Stimulated activated CD8-positive, alpha-beta memory T cell treated with anti-CD3 and anti-CD28 coated beads, Interleukin-15, amount 100 ng/mL, for 4 hours (primary cell): Measurements from ENCODE around the gene PTPRE.

Source experiments
- DNase-seq, 2 donors: peaks; one replicate each; pipeline ENCODE4 v3.0.0-alpha.2; 2020; ENCODE audit warnings: low read depth in 2 of 2

PTPRE gene

GRCh38 chr10:127980898-127981297 lies 74.0 kb downstream of the PTPRE start:
- no peak for DNase-seq

- no peak for DNase-seq
Measured at GRCh38 chr10:127982601-127983000, 75.7 kb downstream of the PTPRE start.

DNA sequence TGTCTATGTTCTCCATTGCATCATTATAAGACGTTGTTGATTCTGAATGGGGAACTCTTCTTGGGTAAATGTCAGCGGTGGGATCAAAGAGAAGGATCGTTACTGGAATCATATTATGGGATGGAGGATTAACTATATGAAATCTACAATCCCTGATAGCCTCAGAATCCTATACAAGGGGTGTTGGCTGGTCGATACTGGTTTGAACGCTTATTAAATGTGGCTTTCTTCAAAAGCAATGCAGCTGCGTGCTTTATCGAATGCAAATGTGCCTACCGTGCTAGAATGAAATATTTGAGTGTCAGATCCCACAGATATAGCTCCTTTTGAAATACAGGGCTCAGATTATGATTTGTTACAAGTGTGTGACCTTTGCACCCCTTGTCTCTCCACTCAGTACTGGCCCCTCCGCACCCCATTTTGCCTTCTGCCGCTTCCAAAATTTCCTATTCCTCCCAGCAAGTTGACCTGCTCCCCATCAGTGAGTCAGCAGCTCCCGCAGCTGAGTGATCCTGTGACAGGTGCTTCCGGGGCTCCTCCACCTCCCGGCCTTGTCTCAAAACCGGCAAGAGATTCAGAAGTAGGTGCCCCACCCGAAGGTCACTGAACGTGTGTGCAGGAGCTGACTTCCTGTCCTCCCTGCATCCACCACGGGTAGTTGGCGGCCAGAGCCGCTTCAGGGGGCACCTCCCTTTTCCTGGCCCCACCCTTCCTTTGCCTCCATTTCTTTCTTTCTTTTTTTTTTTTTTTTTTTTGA lies 76.6 kb downstream of the PTPRE start:
- DNase-seq = no peak

DNA sequence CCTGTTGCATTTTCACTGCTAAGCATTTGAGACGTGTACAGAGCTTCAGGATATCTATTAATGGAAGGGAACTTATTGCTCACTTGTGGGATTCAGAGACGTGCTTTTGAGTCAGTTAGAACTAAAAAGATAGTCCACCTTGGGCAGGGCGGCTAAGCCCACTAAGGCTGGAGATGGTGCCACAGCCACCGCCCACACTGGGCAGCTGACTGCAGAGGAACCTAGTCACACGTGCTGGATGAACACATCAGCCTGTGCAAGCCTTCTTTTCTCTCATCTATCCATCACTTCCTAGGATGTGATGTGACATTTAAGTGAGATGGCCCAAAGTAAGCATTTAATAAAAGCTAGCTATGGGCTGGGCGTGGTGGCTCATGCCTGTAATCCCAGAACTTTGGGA lies 78.0 kb downstream of the PTPRE start:
- DNase-seq = no peak

- DNase-seq = no peak
Measured at GRCh38 chr10:127986531-127987466, 79.9 kb downstream of the PTPRE start.

DNA sequence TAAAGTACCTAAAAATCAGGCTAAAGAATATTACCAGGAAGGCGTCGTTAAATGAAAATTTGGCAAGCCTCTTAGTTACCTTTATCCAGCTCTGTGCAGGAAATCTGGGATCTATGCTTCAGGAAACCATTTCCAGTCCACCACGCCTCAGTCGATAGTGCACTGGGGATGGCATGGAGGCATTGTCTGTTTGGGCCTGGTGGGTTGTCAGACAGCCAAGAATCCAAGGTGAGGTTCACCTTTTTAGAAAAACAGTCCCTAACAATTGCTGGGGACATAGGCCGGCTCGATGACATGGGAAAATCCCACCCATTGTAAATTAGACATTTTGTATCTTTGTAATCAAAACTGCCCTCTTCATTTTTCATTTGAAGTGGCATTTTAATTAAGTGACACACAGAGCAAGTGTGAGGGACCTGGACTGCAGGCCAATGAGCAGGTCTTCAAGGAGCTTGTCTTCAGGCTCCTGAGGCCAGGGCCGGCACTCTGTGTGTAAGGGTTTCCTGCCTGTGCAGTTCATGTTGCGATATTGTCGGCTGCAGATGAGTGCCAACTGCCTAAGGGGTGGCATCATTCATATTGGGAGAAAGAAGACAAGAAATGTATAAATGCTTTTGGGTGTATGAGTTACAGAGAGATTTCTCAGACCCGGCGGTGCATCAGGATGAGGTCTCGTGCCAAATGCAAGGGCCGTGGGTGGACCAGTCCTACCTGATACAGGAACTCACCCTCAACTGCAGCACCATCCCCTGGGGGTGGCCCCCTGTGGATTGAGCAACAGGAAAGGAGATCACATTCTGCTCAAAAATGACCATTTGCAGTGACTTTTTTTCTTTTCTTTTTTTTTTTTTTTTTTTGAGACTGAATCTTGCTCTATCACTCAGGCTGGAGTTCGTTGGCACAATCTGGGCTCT lies 80.8 kb downstream of the PTPRE start:
- DNase-seq = no peak

GRCh38 chr10:127989481-127990012 lies 82.6 kb downstream of the PTPRE start:
- DNase-seq = no peak

- peak in 1 of 2 donors; percentile 11 for DNase-seq
Measured at GRCh38 chr10:127990132-127990788, 83.4 kb downstream of the PTPRE start.

GRCh38 chr10:127990846-127991542 lies 84.1 kb downstream of the PTPRE start:
- DNase-seq = peak; percentile 19 to 54

- DNase-seq = no peak
Measured at GRCh38 chr10:127991543-127992255, 84.8 kb downstream of the PTPRE start.

- no peak for DNase-seq
Measured at GRCh38 chr10:127992376-127992775, 85.5 kb downstream of the PTPRE start.

DNA sequence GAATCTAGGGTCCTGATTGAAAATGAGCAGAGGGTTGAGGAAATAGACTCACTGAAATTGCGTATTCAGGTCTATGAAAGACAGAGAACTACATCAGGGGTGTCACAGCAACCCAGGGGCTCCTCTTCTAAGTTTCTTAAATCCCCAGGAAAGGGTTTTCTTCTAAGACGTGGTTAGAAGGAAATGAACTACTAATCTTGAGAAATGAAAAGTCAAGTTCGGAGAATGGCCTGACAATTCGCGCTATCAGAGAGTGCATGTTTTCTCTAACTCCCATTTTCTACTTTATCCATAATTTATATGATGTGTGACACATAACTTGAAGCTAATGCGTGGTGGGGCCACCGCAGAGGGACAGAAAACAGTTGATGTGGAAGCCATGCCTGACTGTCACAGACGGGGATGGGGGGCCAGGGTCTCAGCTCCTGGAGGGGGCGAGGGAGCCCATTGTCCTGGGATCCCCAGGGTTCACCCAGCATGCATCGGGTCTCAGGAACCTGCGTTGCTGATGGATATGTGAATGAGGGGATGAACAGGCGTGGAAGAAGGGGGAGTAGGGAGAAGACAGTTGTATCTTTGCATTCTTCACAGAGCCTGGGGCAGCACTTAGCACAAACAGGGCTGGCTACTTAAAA lies 86.3 kb downstream of the PTPRE start:
- DNase-seq = no peak

- DNase-seq = no peak
Measured at GRCh38 chr10:127995939-127996338, 89.0 kb downstream of the PTPRE start.

- no peak for DNase-seq
Measured at GRCh38 chr10:127996586-127996985, 89.7 kb downstream of the PTPRE start.

DNA sequence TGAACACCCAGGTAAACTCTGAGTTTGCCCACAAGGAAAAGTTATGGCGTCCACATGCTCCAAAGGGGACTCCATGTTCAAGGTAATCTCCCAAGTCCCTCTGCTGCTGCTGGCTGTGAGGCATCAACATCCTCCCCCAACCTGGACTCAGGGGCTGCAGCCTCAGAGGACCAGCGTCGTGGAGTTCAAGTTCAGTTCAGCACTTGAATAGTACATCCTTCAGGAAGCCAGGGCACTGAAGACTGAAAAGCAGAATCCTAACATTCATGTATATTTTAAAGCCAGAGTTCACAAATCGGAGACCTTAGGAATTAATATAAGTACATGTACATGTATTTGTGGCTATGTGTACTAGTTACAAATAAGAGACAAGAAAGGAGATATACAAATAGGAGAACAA lies 90.4 kb downstream of the PTPRE start:
- no peak for DNase-seq

DNA sequence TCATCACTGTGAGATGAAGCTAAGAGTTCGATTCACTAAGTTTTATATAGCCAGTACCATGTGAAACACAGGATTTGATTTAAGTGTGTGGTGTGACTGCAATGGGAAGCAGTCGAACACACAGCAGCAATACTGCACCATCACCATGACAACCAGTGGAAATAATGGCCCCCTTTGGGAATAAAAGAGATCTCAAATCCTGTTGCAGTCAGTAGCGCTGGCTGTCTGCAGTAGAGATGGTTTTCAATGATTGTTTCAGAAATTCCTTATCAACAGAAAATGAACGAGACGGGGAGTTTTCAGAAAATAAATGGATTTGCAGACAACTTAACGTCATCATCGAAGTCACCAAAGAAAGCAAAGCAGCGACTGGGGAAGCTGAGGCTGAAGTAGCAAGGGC lies 91.0 kb downstream of the PTPRE start:
- no peak for DNase-seq

DNA sequence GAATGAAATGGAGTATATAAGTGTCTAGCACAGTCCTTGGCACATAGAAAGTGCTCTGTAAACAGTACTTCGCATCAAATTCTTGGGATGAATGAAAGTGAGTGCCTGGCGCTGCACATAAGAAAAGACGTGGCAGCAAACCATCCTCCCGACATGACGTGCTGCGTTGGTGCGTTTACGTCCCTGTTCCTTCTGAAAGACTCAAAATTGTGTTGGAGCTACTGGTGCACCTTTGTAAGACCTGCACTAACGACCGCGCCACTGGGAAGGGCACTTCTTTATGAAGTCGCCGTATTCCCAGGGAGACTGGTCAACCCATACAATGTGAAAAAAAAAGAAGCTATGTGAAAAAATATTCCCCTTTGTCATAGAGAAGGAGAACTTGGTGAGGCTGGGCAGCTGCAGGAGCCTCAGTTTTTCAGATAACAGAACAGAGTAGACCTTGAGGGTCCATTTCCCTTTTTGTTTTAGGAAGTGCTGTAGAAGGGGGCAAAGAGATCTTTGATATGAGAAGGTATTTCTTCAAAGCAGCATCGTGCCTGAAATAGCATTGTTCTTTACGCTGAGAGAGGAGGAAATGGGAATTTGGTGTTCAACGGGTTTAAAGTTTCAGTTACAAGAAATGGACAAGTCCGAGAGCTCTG lies 91.7 kb downstream of the PTPRE start:
- DNase-seq = no peak

DNA sequence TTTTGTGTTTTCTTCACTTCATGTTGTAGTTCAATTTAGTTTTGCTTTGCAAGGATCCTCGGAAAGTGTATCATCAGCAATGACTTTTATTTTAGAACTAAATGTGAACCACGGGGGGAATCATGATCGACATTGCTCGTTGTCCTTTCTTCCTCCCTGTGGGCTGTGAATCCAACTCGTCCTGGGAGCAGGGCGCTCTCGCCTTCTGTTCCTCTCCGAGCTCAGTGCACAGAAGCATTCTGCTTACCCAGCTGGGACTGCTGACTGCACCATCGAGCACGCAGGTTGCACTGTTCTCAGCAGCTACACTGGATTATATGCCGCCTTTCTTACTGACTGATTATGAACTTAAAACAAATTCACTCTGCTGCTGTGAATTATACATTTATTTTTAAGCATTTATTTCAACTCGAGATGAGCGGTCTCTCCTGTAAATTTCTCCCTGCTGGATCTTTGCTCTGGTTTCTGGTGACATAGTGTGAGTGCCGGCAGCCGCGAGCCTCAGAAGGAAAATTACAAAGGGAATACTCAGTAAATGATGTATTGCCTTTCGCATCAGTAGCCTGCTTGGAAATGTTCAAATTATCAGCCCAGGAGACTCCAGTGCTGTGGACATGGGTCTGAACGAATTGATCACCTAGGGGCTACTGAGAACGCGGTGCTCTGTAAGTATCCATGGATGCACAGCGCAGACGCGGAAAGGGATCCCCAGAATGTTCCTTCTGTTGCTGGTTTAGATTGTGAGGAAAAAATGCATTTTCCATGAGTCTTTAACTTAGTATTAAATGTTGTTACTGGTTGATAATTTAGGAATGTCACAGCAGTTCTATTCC lies 92.6 kb downstream of the PTPRE start:
- no peak for DNase-seq
